Nucleus accumbens (tissue), 56 donors: ENCODE data around the gene GCH1.
"Not testable (repeated sequence)": the region's sequence is repeated elsewhere in the genome, so short reads cannot be mapped to it uniquely, and the experiment has no call there.

ENCODE experiments used
- DNase-seq, 56 donors: peaks; one replicate each; lab custom pipeline; 2025; lab: John Stamatoyannopoulos, UW

The GCH1 gene

GRCh38 chr14:54909817-54910558 is 7.4 kb upstream of the GCH1 start:
- DNase-seq = no peak

- not testable (repeated sequence) for DNase-seq
Observed at GRCh38 chr14:54908973-54909372, 6.3 kb upstream of the GCH1 start.

- DNase-seq = no peak
Observed at GRCh38 chr14:54908190-54908589, 5.6 kb upstream of the GCH1 start.

GRCh38 chr14:54906075-54906474 is 3.4 kb upstream of the GCH1 start:
- no peak for DNase-seq

GRCh38 chr14:54902143-54902520 is 494 bp downstream of the GCH1 start:
- DNase-seq = peak in 23 of 56 donors; percentile 3 to 63 (median 24)

- DNase-seq = peak in 3 of 56 donors; percentile 36 to 63 (median 43)
Observed at GRCh38 chr14:54901380-54902142, 1.1 kb downstream of the GCH1 start.

- no peak for DNase-seq
Observed at GRCh38 chr14:54899573-54899972, 3.1 kb downstream of the GCH1 start.

GRCh38 chr14:54897809-54898555 is 4.6 kb downstream of the GCH1 start:
- DNase-seq = not testable (repeated sequence)

- DNase-seq = no peak
Observed at GRCh38 chr14:54895683-54896082, 6.9 kb downstream of the GCH1 start.

GRCh38 chr14:54894995-54895394 is 7.6 kb downstream of the GCH1 start:
- DNase-seq = peak in 5 of 56 donors; percentile 3 to 30 (median 12)

- peak in 1 of 56 donors; percentile 15 for DNase-seq
Observed at GRCh38 chr14:54893151-54893760, 9.4 kb downstream of the GCH1 start.

- no peak for DNase-seq
Observed at GRCh38 chr14:54891471-54892245, 11.0 kb downstream of the GCH1 start.

GRCh38 chr14:54890788-54891187 is 11.8 kb downstream of the GCH1 start:
- no peak for DNase-seq

- no peak for DNase-seq
Observed at GRCh38 chr14:54889919-54890318, 12.7 kb downstream of the GCH1 start.

GRCh38 chr14:54882521-54882920 is 20.1 kb downstream of the GCH1 start:
- DNase-seq = no peak

- no peak for DNase-seq
Observed at GRCh38 chr14:54881761-54882401, 20.7 kb downstream of the GCH1 start.

GRCh38 chr14:54881235-54881760 is 21.3 kb downstream of the GCH1 start:
- DNase-seq = no peak

- no peak for DNase-seq
Observed at GRCh38 chr14:54877703-54878021, 25.0 kb downstream of the GCH1 start.

GRCh38 chr14:54877015-54877702 is 25.5 kb downstream of the GCH1 start:
- no peak for DNase-seq
